Spleen (tissue), 7 donors: ENCODE results near the gene TXNDC8.

Experiments
- POLR2A ChIP-seq, 3 donors: fragments of 450-650 bp; IDR thresholded peaks; one replicate each; pipeline ENCODE4 v1.5.1; 2017; ENCODE audit warnings: antibody characterized with exemption in 3 of 3, mild to moderate bottlenecking in 1 of 3
- POLR2AphosphoS5 ChIP-seq, 3 donors: sonication (generic); formaldehyde crosslinking; IDR thresholded peaks; one replicate each; pipeline ENCODE4 v1.5.1; 2017; ENCODE audit warnings: antibody characterized with exemption in 3 of 3
- TF ChIP-seq, protein P1 (sequence below), 11 experiments: fragments of 200-600 bp in 7 of 11; fragments of 450-650 bp in 4 of 11; sonication (generic) in 4 of 11; IDR thresholded peaks in 8 of 11; conservative IDR thresholded peaks in 3 of 11; 1 replicate in 7 of 11; 2 replicates in 4 of 11; pipeline versions ENCODE4 v1.4.0 to v1.8.0; 2016 to 2021; ENCODE audit warnings: antibody characterized with exemption in 11 of 11, inconsistent platforms in 4 of 11, mild to moderate bottlenecking in 1 of 11
- donor health status: DM: no; HTN: no; CAD: no; lungs with moderate emphysema.
- donor health status: DM: no; HTN: no; CAD: no.
- donor health status: DM: no; HTN: no; CAD: no.

DNA sequence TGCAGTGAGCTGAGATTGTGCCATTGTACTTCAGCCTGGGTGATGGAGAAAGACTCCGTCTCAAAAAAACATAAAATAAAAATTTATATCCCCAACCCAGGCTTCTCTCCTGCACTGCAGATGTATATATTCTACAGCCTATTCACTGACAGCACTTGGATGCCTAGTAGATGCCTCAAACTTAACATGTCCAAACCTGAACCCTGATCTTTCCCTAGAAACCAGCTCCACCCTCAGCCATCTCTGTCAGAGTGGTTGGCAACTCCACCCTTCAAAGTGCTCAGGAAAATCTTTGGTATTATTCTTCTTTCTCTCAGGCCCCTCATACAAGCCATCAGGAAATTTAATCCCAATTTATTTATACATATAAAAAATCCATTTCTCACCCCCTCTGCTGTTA lies 44.4 kb downstream of the TXNDC8 start:
- TF ChIP-seq POLR2A (IDR thresholded peaks at IDR 0.05) (no peak), POLR2AphosphoS5 (IDR thresholded peaks at IDR 0.05) (no peak)
- TF ChIP-seq, protein P1, sequence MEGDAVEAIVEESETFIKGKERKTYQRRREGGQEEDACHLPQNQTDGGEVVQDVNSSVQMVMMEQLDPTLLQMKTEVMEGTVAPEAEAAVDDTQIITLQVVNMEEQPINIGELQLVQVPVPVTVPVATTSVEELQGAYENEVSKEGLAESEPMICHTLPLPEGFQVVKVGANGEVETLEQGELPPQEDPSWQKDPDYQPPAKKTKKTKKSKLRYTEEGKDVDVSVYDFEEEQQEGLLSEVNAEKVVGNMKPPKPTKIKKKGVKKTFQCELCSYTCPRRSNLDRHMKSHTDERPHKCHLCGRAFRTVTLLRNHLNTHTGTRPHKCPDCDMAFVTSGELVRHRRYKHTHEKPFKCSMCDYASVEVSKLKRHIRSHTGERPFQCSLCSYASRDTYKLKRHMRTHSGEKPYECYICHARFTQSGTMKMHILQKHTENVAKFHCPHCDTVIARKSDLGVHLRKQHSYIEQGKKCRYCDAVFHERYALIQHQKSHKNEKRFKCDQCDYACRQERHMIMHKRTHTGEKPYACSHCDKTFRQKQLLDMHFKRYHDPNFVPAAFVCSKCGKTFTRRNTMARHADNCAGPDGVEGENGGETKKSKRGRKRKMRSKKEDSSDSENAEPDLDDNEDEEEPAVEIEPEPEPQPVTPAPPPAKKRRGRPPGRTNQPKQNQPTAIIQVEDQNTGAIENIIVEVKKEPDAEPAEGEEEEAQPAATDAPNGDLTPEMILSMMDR (IDR thresholded peaks at IDR 0.05 in 8 of 11, conservative IDR thresholded peaks at IDR 0.05 in 3 of 11), result no peak
